DOHH2 (cell line): ENCODE data around the gene SNCB.

ENCODE experiments used
- H3F3A ChIP-seq: fragments of 200-600 bp; sonication (generic), shearing (Covaris generic); 2 replicates; pipeline ENCODE4 v1.6.0; 2016; ENCODE audit warnings: antibody characterized with exemption, mild to moderate bottlenecking; ENCODE audit not compliant: control insufficient read depth, insufficient read depth
- H3K27ac ChIP-seq: fragments of 200-600 bp; sonication (generic); 2 replicates; pipeline ENCODE4 v1.5.1; 2014; ENCODE audit warnings: low read depth, mild to moderate bottlenecking, low read length, moderate library complexity
- H3K27me3 ChIP-seq: fragments of 200-600 bp; sonication (generic); 2 replicates; pipeline ENCODE4 v1.6.1; 2014; ENCODE audit warnings: mild to moderate bottlenecking, low read length, mixed read lengths; ENCODE audit not compliant: control insufficient read depth
- H3K36me3 ChIP-seq: fragments of 200-600 bp; sonication (generic); 2 replicates; pipeline ENCODE4 v1.6.1; 2014; ENCODE audit warnings: mild to moderate bottlenecking, low read length, moderate library complexity, mixed read lengths; ENCODE audit not compliant: control insufficient read depth
- H3K4me1 ChIP-seq: fragments of 200-600 bp; sonication (generic); 2 replicates; pipeline ENCODE4 v1.6.1; 2014; ENCODE audit warnings: mild to moderate bottlenecking, low read length, mixed read lengths; ENCODE audit not compliant: control insufficient read depth
- H3K4me2 ChIP-seq: fragments of 200-600 bp; sonication (generic); 2 replicates; pipeline ENCODE4 v1.6.0; 2014; ENCODE audit warnings: mild to moderate bottlenecking, low read length, moderate library complexity
- H3K4me3 ChIP-seq: fragments of 200-600 bp; sonication (generic); 2 replicates; pipeline ENCODE4 v1.5.1; 2014; ENCODE audit warnings: mild to moderate bottlenecking, low read length, mixed read lengths
- H3K79me2 ChIP-seq: fragments of 200-600 bp; sonication (generic); 2 replicates; pipeline ENCODE4 v1.6.1; 2014; ENCODE audit warnings: mild to moderate bottlenecking, low read length, mixed read lengths; ENCODE audit not compliant: control insufficient read depth
- H3K9me2 ChIP-seq: fragments of 200-600 bp; sonication (generic); replicated peaks from 2 replicates; pipeline ENCODE4 v1.6.1; 2014; ENCODE audit warnings: mild to moderate bottlenecking, low read length, mixed read lengths; ENCODE audit not compliant: control insufficient read depth
- H3K9me3 ChIP-seq: fragments of 200-600 bp; sonication (generic); 2 replicates; pipeline ENCODE4 v1.6.1; 2014; ENCODE audit warnings: antibody characterized with exemption, low read length, mixed read lengths; ENCODE audit not compliant: control insufficient read depth, insufficient read depth
- H4K20me1 ChIP-seq: fragments of 200-600 bp; sonication (generic); 2 replicates; pipeline ENCODE4 v1.6.0; 2014; ENCODE audit warnings: low read depth, mild to moderate bottlenecking, antibody characterized with exemption, low read length, moderate library complexity; ENCODE audit not compliant: control insufficient read depth, insufficient read depth
- EZH2phosphoT487 ChIP-seq: fragments of 200-600 bp; sonication (generic); IDR thresholded peaks from 2 replicates; pipeline ENCODE4 v1.6.1; 2017; ENCODE audit warnings: borderline replicate concordance, mild to moderate bottlenecking, antibody characterized with exemption, low read length, moderate library complexity, mixed read lengths
- TF ChIP-seq, protein P1 (sequence below): fragments of 200-600 bp; sonication (generic); IDR thresholded peaks from one replicate; pipeline ENCODE4 v1.5.1; 2014; ENCODE audit warnings: antibody characterized with exemption, mild to moderate bottlenecking, low read depth, low read length; ENCODE audit not compliant: poor library complexity, severe bottlenecking

The SNCB gene

DNA sequence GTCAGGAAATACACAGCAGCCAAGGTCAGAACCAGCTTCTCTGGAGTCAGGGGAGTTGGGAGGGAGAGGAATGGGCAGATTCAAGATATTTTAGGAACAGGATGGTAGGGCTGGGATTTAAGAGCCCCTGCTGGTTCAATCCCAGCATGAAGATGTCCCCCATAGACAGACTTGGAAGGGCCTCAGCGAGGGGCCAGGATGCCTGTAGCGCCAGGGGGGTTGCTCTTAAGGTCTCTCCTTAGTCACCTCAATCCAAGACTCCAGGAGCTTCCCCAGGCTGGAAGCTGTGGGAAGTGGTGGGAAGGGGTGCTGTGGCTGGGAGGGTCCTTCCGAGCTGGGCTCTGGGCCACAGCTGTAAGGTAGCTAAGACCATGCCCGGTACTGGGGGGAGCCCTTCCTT lies 8.9 kb upstream of the SNCB start:
- Histone ChIP-seq H3K79me2 (no peaks in the 10 kb centered on the region), H3K4me3 (no peak overlapping the region), H3K9me3 (no peaks in the 10 kb centered on the region), H3K9me2 (no peaks in the 10 kb centered on the region), H3K4me2 (no peak overlapping the region), H3K4me1 (peaks cover 14% of the 10 kb centered on the region), H3K36me3 (no peaks in the 10 kb centered on the region), H3K27ac (no peak overlapping the region), H3K27me3 (no peaks in the 10 kb centered on the region), H4K20me1 (no peaks in the 10 kb centered on the region), H3F3A (no peaks in the 10 kb centered on the region)
- TF ChIP-seq EZH2phosphoT487, result no peak

DNA sequence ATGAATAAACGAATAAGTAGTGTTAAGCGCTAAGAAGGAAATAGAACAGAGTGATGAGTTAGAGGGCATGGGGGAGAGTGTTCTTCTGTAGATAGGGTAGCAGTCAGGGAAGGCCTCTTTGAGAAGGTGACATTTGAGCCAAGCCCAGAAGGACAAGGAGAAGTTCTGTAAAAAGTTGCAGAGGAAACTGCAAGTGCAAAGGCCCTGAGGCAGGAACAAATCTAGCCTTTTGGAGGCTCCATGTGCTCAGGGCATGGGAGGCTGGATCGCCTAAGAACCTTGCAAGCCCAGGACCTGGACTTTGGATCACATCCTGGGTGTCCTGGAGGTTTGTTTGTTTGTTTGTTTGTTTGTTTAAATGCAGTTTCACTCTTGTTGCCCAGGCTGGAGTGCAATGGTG lies 8.1 kb upstream of the SNCB start:
- Histone ChIP-seq H3K27ac (no peak overlapping the region), H3K4me2 (no peak overlapping the region), H3K4me3 (no peak overlapping the region), H3K27me3 (no peaks in the 10 kb centered on the region), H4K20me1 (no peaks in the 10 kb centered on the region), H3F3A (no peaks in the 10 kb centered on the region), H3K9me3 (no peaks in the 10 kb centered on the region), H3K4me1 (peaks cover 22% of the 10 kb centered on the region), H3K36me3 (no peaks in the 10 kb centered on the region), H3K79me2 (no peaks in the 10 kb centered on the region), H3K9me2 (no peaks in the 10 kb centered on the region)
- no peak for TF ChIP-seq EZH2phosphoT487

DNA sequence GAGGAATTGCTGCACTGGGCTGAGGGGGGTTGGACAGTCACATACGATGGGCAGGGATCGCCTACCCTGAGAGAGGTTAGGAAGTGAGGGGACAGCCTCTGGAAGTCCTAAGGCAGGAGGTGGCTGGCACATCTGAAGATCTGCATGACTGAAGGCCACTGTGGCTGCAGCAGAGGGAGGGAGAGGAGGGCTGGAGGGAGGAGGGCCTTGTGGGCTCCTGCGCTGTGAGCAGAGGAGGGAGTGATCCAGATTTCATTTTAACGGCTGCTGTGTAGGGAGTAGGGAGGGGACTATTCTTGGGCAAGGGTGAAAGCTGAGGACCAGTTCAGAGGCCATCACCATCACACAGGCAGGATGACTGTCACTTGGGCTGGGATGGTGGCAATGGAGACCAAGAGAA lies 7.2 kb upstream of the SNCB start:
- Histone ChIP-seq H3K27ac (no peak overlapping the region), H4K20me1 (no peaks in the 10 kb centered on the region), H3K27me3 (no peaks in the 10 kb centered on the region), H3K79me2 (no peaks in the 10 kb centered on the region), H3K9me2 (no peaks in the 10 kb centered on the region), H3K4me2 (no peak overlapping the region), H3F3A (no peaks in the 10 kb centered on the region), H3K9me3 (no peaks in the 10 kb centered on the region), H3K4me3 (no peak overlapping the region), H3K4me1 (peaks cover 31% of the 10 kb centered on the region), H3K36me3 (no peaks in the 10 kb centered on the region)
- TF ChIP-seq EZH2phosphoT487, result no peak
- TF ChIP-seq, protein P1, sequence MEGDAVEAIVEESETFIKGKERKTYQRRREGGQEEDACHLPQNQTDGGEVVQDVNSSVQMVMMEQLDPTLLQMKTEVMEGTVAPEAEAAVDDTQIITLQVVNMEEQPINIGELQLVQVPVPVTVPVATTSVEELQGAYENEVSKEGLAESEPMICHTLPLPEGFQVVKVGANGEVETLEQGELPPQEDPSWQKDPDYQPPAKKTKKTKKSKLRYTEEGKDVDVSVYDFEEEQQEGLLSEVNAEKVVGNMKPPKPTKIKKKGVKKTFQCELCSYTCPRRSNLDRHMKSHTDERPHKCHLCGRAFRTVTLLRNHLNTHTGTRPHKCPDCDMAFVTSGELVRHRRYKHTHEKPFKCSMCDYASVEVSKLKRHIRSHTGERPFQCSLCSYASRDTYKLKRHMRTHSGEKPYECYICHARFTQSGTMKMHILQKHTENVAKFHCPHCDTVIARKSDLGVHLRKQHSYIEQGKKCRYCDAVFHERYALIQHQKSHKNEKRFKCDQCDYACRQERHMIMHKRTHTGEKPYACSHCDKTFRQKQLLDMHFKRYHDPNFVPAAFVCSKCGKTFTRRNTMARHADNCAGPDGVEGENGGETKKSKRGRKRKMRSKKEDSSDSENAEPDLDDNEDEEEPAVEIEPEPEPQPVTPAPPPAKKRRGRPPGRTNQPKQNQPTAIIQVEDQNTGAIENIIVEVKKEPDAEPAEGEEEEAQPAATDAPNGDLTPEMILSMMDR, result no peak

DNA sequence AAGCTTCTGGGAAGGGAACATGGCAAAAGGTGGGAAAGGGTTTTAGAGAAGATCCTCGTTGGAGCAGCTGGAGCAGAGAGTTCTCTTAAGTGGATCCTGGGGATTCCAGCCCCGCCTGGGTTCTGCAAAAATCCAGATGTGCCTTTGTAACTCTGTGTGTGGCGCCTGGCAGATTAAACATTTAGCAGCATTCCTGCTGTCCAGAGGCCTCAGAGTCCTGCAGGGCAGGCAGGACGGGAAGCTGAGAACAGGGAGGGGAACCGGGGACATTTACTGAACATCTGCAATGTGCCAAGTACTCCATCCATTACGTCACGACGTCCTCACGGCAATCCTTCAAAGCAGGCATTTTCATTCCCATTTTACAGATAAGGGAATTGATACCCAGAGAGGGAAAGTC lies 6.1 kb upstream of the SNCB start:
- no peak overlapping the region for H3K4me3 ChIP-seq
- H3K27me3 ChIP-seq, result no peaks in the 10 kb centered on the region
- H3K4me1 ChIP-seq, result peaks cover 41% of the 10 kb centered on the region
- H3K9me2 ChIP-seq, result no peaks in the 10 kb centered on the region
- H4K20me1 ChIP-seq, result no peaks in the 10 kb centered on the region
- no peak overlapping the region for H3K4me2 ChIP-seq
- no peaks in the 10 kb centered on the region for H3K79me2 ChIP-seq
- no peaks in the 10 kb centered on the region for H3K9me3 ChIP-seq
- 0 out of 2 replicates have a peak, but pooled peaks cover 5% of the 10 kb centered on the region for H3F3A ChIP-seq
- no peak overlapping the region for H3K27ac ChIP-seq
- TF ChIP-seq, protein P1, result no peak
- no peak for TF ChIP-seq EZH2phosphoT487
- H3K36me3 ChIP-seq, result no peaks in the 10 kb centered on the region
